Measurements from ENCODE around the gene ADORA2A. TPM values are rescaled to one million over a fixed set of nuclear protein-coding genes. Genes with fewer than 3 reads are reported as not detected.

Gene ADORA2A
- total and polyA plus RNA-seq, 2 of the 8 experiments (the other 6 are each of a cell fraction or from before 2014, with no cell fraction given), result 7.1 to 20.3 TPM

- H4K5ac ChIP-seq (ENCODE audit: insufficient read length, low read depth, low read length), result no peak overlapping the region
- no peak overlapping the region for H2AK5ac ChIP-seq (ENCODE audit: low read depth, low read length)
- no peak overlapping the region for H3K56ac ChIP-seq (replicated peaks; ENCODE audit: insufficient read length, low read depth, low read length)
- no peak overlapping the region for H3K4me3 ChIP-seq (ENCODE audit: extremely low read depth in 1 of 4, insufficient read depth in 2 of 4, low read depth in 3 of 4, low read length in 4 of 4)
- no peaks in the 10 kb centered on the region for H3K27me3 ChIP-seq (replicated peaks in 1 of 4; ENCODE audit: control insufficient read depth in 3 of 4, extremely low read depth in 1 of 4, insufficient read depth in 3 of 4, low read length in 3 of 4)
- H3K14ac ChIP-seq (ENCODE audit: insufficient read length), result no peak overlapping the region
- H2BK15ac ChIP-seq (ENCODE audit: low read length), result no peak overlapping the region
- POLR2A ChIA-PET (ENCODE audit: partially characterized antibody), result interaction anchor here (0.5 kb wide), 1 partner anchor 45 kb away, joined by 3 read pairs; no protein-coding TSS in a partner anchor
- WGBS, 2 experiments (ENCODE audit: extremely low coverage in 1 of 2, insufficient coverage in 1 of 2, insufficient read length in 1 of 2, insufficient replicate concordance in 2 of 2, low coverage in 1 of 2, low lambda C conversion rate in 2 of 2, missing lambda C conversion rate in 1 of 2), result 93% methylated on average over 9 of the region's 10 CpGs; no CpG with 5 or more reads in 1 of the 2 experiments
- DNase-seq (ENCODE audit: low read depth in 1 of 2, low spot score in 2 of 2) (no peak), FAIRE-seq (no peak)
- H3K23me2 ChIP-seq (ENCODE audit: low read depth, low read length), result no peaks in the 10 kb centered on the region
- H3K79me2 ChIP-seq (ENCODE audit: control insufficient read depth in 1 of 2, insufficient read depth in 2 of 2, low read length in 2 of 2), result no peaks in the 10 kb centered on the region
- no peak overlapping the region for H2BK120ac ChIP-seq (replicated peaks; ENCODE audit: low read depth, low read length)
- no peak overlapping the region for H3K9ac ChIP-seq (replicated peaks in 1 of 4; ENCODE audit: extremely low read depth in 1 of 4, low read depth in 3 of 4, low read length in 3 of 4)
- H3K79me1 ChIP-seq (ENCODE audit: low read depth, low read length), result no peaks in the 10 kb centered on the region
- H3K9me3 ChIP-seq (ENCODE audit: insufficient read depth in 2 of 2, low read depth in 1 of 2, low read length in 1 of 2), result no peaks in the 10 kb centered on the region
- H3K4ac ChIP-seq (replicated peaks; ENCODE audit: insufficient read length, low read depth, low read length), result no peak overlapping the region
- no peak overlapping the region for H2BK20ac ChIP-seq (ENCODE audit: low read length)
- no peak overlapping the region for H4K8ac ChIP-seq (ENCODE audit: extremely low read depth, insufficient read depth, low read length)
- peaks cover 0 to 8% (median 0%) of the 10 kb centered on the region in 4 experiments; a peak in 2 of 7 replicates for H3K4me1 ChIP-seq (replicated peaks in 1 of 4; ENCODE audit: control insufficient read depth in 3 of 4, insufficient read depth in 4 of 4, low read length in 3 of 4)
- H3K27ac ChIP-seq (ENCODE audit: low read depth, low read length), result no peak overlapping the region; the same call in 1 of the 2 replicates
- no peak overlapping the region for H3K18ac ChIP-seq (ENCODE audit: extremely low read depth, low read length)
- H2BK5ac ChIP-seq (ENCODE audit: low read depth, low read length), result no peak overlapping the region; the same call in 1 of the 2 replicates
- no peak overlapping the region for H3K4me2 ChIP-seq (ENCODE audit: insufficient read depth in 1 of 2, low read depth in 2 of 2, low read length in 2 of 2)
- H3K36me3 ChIP-seq (ENCODE audit: control insufficient read depth in 2 of 4, insufficient read depth in 4 of 4, low read length in 3 of 4), result peaks cover 6 to 19% (median 11%) of the 10 kb centered on the region in 4 experiments; a peak in 7 of 8 replicates
- peaks cover 0 to 1% of the 10 kb centered on the region in 2 experiments for H4K20me1 ChIP-seq (replicated peaks in 1 of 2; ENCODE audit: control insufficient read depth in 1 of 2, insufficient read depth in 2 of 2, low read length in 2 of 2)
- no peak overlapping the region for H3K23ac ChIP-seq (ENCODE audit: insufficient read length)
- CTCF ChIA-PET (ENCODE audit: partially characterized antibody), result interaction anchor here (0.9 to 8.3 kb wide), 5 partner anchors 11 to 96 kb away, joined by 3 to 83 read pairs (median 3); no protein-coding TSS in a partner anchor
- H2BK12ac ChIP-seq (ENCODE audit: low read depth, low read length), result no peak overlapping the region
- no peak overlapping the region for H4K91ac ChIP-seq (replicated peaks; ENCODE audit: insufficient read length, low read length)
- no peak overlapping the region for H2AFZ ChIP-seq (ENCODE audit: low read length)
- TF ChIP-seq HDAC2 (IDR thresholded peaks at IDR 0.05; ENCODE audit: borderline replicate concordance in 1 of 2, low read depth in 2 of 2, low read length in 2 of 2), result no peak
- no peak for TF ChIP-seq BRCA1 (IDR thresholded peaks at IDR 0.05; ENCODE audit: low read depth, low read length)
- no peak for TF ChIP-seq SIN3A (conservative IDR thresholded peaks at IDR 0.05 in 1 of 2, IDR thresholded peaks at IDR 0.05 in 1 of 2; ENCODE audit: low read depth in 1 of 2, low read length in 2 of 2)
- TF ChIP-seq RAD21 (IDR thresholded peaks at IDR 0.05 in 1 of 2, conservative IDR thresholded peaks at IDR 0.05 in 1 of 2; ENCODE audit: low read depth in 2 of 2, low read length in 2 of 2), result no peak
- no peak for TF ChIP-seq HDAC6 (IDR thresholded peaks at IDR 0.05; ENCODE audit: low read depth, low read length)
- no peak for TF ChIP-seq SIRT6 (IDR thresholded peaks at IDR 0.05; ENCODE audit: low read length)
- TF ChIP-seq RFX5 (IDR thresholded peaks at IDR 0.05; ENCODE audit: borderline replicate concordance, low read depth, low read length), result no peak
- TF ChIP-seq CEBPB (IDR thresholded peaks at IDR 0.05; ENCODE audit: low read depth, low read length), result no peak
- no peak for TF ChIP-seq TAF1 (IDR thresholded peaks at IDR 0.05; ENCODE audit: low read depth, low read length)
- TF ChIP-seq TEAD4 (IDR thresholded peaks at IDR 0.05; ENCODE audit: low read depth, low read length), result no peak
- no peak for TF ChIP-seq RBBP5 (IDR thresholded peaks at IDR 0.05; ENCODE audit: borderline replicate concordance, low read depth, low read length)
- TF ChIP-seq BCL11A (IDR thresholded peaks at IDR 0.05; ENCODE audit: low read depth in 2 of 2, low read length in 2 of 2), result no peak
Measured at GRCh38 chr22:24411256-24412004, 16.0 kb upstream of the ADORA2A start.
